ENCODE data around the gene HOXA10.

The HOXA10 gene

GRCh38 chr7:27173956-27174873 is at the start of gene HOXA10:
HOXA10 (minus strand) TSS chr7:27174320; CDS start chr7:27174306, 14 bp downstream.
- DNase-seq, result no peak

- DNase-seq, result no peak
Measured at GRCh38 chr7:27221201-27221797, 47.2 kb upstream of the HOXA10 start.

DNA sequence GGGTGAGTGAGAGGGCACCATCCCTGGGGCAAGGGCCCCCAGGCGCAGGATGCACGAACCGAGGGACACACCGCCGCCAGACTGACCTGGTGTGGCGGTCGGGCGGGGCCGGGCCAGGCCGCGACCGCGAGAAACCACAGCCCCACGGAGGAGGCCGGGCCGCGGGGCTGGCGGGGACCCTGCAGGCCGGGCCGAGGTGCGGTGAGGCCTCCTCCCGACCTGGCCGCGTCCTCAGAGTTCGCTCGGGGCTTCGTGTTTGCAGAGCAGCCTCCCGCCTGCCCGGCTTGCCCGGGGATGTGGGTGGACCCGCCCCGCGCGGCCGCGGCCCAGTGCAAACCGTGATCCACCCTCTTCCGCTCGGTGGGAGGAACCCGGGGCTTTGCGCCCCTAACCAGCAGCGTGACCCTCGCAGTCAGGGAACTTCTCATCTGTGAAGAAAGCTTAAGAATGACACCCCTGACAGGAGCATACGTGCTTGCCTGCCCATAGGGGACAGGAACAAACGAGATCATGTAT is 46.4 kb upstream of the HOXA10 start:
- DNase-seq, result no peak

GRCh38 chr7:27219821-27220220 is 45.7 kb upstream of the HOXA10 start:
- no peak for DNase-seq

- DNase-seq, result no peak
Measured at GRCh38 chr7:27217951-27218350, 43.8 kb upstream of the HOXA10 start.

DNA sequence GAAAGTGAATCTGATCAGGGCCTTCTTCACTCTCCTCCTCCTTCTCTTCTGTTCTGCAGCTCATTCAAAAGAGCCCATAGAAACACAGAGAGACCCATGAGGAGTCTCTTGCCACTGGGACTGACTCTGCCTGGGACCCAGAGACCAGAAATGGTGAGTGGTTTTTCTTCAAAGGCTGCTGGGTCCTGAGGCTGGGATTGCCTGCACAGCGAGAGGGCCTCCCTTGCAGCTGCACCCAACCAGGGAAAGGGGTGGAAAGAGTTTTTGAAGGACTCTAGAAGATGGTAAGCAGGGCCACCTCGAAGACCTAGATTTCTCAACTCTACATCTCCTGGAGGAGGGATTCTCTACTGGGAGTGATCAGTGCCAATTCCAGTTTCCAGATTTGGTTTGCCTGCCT is 41.2 kb upstream of the HOXA10 start:
- DNase-seq, result no peak

DNA sequence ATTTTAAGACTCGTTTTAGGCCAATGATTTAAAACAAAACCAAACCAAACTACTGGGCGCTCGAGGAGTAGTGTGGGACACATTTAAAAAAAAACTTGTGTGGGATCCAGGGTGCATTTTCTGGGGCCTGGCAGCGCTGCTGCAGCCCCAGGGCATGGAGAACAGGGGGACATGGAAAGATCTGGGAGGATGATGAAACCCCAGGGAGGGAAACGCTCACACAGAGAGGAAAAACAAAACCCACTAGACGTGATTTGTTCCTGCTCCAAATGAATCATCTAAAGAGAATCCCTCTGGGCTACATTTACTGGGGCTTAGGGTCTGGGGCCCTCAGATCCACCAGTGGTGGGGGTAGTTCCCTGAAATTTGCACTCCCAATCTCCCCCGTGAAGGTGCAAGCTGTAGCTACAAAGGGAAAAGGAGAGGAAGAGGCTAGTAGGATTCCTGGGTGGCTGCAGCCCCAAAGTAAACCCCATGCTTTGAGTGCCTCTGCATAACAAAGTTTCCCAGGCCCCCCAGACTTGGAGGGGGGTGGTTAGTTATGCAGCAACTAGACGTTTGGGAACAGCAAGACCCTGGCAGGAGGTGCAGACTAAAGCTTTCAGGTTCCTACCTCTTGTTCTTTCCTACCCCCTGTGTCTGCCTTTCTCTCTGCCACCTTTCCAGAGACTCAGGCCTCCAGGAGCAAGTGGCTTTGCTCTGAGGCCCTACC is 40.3 kb upstream of the HOXA10 start:
- no peak for DNase-seq

DNA sequence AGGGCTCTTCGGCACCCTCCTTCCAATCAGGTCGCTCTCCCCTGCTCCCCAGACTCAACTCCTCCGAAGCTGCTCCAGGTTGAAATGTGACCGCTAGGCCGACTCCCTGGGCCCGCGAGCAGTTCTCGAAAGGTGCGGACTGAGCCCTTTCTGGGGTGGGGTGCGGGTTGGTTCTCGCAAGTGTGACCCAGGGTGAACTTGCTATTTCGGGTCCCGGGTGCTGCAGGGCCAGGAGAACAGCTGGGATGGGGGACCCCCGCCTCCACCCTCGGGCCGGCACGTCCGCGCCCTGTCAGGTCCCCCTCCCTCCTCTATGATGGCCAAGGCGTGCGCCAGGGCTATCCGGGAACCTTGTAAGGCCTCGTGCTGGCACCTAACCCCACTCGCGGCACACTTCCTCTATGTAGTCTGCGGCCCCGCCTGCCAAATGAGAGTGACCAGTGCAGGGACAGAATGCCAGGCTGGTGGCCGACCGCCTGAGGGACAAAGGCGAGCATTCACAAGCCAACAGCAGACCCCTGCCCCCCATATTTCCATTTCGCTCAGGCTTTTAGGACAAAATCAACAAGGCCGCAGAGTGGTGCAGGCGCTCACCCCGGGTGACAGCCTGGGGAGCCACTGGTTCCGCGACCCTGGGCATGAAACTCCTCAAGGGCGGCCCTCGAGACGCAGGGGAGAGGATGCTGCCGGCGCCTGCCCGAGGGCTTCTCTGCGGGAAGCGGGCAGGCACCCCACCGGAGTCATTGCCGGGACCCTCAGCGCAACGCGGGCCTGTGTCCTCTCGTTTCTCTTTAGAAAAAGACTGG is 39.5 kb upstream of the HOXA10 start:
- no peak for DNase-seq

DNA sequence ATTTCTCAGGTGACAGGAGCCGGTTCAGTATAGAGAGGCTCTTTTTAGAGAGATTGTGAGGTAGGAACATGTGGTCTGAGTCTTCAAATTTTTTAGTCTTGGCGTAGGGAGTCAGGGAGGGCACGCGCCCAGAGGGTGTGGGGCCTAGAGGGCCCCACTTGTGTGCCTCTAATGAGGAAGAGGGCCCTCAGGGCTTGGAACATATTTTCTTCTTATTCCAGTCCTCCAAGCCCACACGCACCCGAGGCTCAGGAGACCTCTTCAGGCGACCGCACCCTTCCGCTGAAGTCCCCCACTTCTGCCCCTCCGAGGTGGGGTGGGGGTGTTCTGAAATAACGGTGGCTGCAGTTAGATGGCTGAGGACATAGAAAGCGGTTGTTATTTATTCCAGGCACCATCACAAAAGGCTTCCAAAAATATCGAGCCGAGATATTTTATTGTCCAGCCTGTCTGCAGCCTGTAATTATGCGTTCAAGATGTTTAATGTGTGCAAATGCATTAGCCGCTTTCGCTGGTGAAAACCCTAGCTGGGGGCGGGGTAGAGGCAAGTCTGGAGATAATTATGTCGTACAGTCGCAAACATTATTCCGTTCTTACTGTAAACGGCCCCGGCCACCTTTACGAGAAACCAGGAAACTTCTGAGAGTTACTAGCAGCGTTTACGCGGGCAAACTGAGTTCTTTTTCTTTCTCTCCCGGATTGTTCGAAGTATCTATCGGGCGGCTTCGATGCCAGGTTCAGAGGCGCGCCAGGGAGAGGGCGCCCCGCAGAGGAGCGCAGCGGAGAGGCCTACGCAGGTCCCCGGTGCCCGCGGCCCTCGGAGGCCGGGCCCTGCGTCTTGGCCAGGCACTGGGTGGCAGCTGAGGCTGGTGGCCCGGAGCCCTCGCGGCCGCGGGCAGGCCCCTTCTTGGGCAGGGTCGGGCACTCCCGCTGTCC is 38.6 kb upstream of the HOXA10 start:
- no peak for DNase-seq

DNA sequence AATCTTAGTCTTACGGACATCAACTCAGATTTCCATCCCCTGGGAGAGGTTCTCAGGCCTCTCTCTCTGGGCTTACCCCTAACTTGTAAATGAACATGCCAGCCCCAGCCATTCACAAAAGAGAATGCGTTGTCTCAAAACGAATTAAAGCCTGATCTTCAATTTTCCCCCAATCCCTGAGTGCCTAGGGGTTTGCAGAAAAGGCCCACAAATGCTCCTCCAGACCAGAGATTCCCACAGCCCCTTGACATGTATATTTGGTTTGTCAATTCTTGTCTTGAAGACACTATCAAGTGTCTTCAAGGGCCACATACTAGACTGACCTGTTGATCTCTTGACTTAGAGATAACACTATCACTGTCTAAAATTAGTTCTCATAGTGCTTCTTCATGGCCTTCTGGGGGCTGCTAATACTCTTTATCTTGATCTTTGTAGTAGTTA is 37.7 kb upstream of the HOXA10 start:
- no peak for DNase-seq

DNA sequence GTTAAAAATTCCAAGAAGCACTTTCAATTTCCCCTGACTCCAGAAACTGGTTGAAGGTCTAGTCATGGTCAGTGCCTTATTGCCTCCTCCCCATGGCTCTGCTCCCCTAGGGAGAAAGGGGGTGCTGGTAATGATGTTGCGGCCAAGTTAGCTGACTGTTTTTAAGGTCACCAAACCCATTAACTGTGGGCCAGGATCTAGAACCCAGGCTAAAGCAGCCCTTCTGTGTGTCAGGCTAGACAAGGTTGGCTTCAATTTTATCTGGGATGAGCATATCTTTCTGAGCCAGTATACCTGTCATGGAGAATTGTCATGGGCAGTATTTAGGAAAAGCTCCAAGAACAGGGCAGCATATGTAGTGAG is 36.9 kb upstream of the HOXA10 start:
- no peak for DNase-seq

GRCh38 chr7:27210441-27211083 is 36.4 kb upstream of the HOXA10 start:
- peak; percentile 37 for DNase-seq

GRCh38 chr7:27209933-27210440 is 35.9 kb upstream of the HOXA10 start:
- DNase-seq, result no peak

DNA sequence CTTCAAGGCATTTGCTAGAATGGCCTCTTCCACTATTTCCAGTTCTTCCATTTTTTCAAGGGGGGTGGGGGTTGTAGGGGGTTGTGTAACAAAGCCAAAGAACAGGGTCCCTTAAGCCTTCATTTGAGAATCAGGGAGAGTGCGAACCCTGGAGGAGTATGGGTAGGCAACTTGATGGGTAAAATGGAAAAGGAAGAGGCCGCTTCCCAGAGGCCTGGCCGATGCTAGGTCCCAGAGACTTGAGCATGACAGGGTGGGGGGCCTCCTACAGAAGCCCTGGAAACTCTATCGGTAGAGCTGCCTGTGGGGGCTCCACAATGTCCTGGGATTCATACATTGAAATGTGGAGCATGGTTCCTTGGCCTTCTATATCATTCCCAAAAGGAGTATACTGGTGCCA is 34.9 kb upstream of the HOXA10 start:
- no peak for DNase-seq

GRCh38 chr7:27207348-27207985 is 33.3 kb upstream of the HOXA10 start:
- no peak for DNase-seq

GRCh38 chr7:27205325-27206280 is 31.5 kb upstream of the HOXA10 start:
- DNase-seq, result no peak

DNA sequence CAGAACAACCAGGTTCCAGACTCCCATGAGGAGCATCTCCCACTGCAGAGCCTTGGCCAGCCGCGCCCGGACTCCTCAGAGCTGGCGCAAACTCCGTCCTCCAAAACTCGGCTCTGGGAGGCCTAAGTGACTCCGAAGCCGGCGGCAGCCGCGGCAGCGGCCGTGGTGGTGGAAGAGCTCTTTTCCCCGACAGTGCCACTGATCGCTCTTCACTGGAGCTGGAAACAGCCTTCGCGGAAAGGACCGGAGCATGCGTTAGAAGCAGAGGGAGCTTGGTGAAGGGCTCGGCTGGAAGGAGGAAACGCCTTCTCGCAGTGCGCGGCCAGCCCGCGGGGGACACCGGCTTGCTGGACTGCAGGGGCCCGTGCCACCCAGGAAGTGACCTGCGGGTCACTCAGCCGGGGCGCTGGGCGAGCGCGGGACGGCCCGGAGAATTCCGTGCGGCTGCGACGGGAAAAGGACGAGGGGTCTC is 30.8 kb upstream of the HOXA10 start:
- no peak for DNase-seq

- no peak for DNase-seq
Measured at GRCh38 chr7:27203964-27204594, 30.0 kb upstream of the HOXA10 start.

Data from CD4-positive, alpha-beta T cell treated with Interleukin-12 subunit alpha and Interleukin-12 subunit beta, for 1 hour (primary cell).